Natural killer cell (primary cell): ENCODE measurements around the gene DEPP1. TPM values are rescaled to one million over a fixed set of nuclear protein-coding genes. Genes with fewer than 3 reads are reported as not detected.

Experiments used
- ATAC-seq, 3 donors: fragments of 150-1000 bp in 2 of 3; fragments of 200-7000 bp in 1 of 3; cut with Tn5 transposase; 1 replicate in 1 of 3; 2 replicates in 2 of 3; pipeline ENCODE4 v1.10.0; 2021; ENCODE audit warnings: mild to moderate bottlenecking in 2 of 3, moderate library complexity in 2 of 3
- DNase-seq, 2 donors: peaks; one replicate each; pipeline versions ENCODE4 v3.0.0 to v3.0.0-alpha.2; 2013 to 2021; ENCODE audit warnings: mixed read lengths in 1 of 2
- H3K27ac ChIP-seq: one replicate; pipeline ENCODE4 v1.5.1; 2013; ENCODE audit warnings: mild to moderate bottlenecking, low read length
- H3K27me3 ChIP-seq: one replicate; pipeline ENCODE4 v1.6.1; 2013; ENCODE audit warnings: low read length; ENCODE audit not compliant: control insufficient read depth, insufficient read depth
- H3K36me3 ChIP-seq: one replicate; pipeline ENCODE4 v1.6.1; 2013; ENCODE audit warnings: low read length; ENCODE audit not compliant: control insufficient read depth, insufficient read depth
- H3K4me1 ChIP-seq: one replicate; pipeline ENCODE4 v1.6.1; 2013; ENCODE audit warnings: low read length; ENCODE audit not compliant: control insufficient read depth, insufficient read depth
- H3K4me3 ChIP-seq: one replicate; pipeline ENCODE4 v1.5.1; 2013; ENCODE audit warnings: low read length
- H3K9me3 ChIP-seq: one replicate; pipeline ENCODE4 v1.6.1; 2013; ENCODE audit warnings: low read length; ENCODE audit not compliant: control insufficient read depth, insufficient read depth
- H3K27ac Mint-ChIP-seq, 2 donors: one replicate each; pipeline ENCODE4 v1.8.0; 2022; ENCODE audit warnings: mild to moderate bottlenecking in 2 of 2, mixed read lengths in 2 of 2, moderate library complexity in 1 of 2
- H3K27me3 Mint-ChIP-seq, 2 donors: one replicate each; pipeline ENCODE4 v1.8.0; 2022; ENCODE audit warnings: low read depth in 2 of 2, mixed read lengths in 2 of 2
- H3K36me3 Mint-ChIP-seq: one replicate; pipeline ENCODE4 v1.8.0; 2022; ENCODE audit warnings: mixed read lengths
- H3K4me1 Mint-ChIP-seq, 2 donors: one replicate each; pipeline ENCODE4 v1.8.0; 2022; ENCODE audit warnings: mixed read lengths in 2 of 2
- H3K4me3 Mint-ChIP-seq: one replicate; pipeline ENCODE4 v1.8.0; 2022; ENCODE audit warnings: mild to moderate bottlenecking, moderate library complexity, mixed read lengths
- H3K9me3 Mint-ChIP-seq, 2 donors: one replicate each; pipeline ENCODE4 v1.8.0; 2022; ENCODE audit warnings: mixed read lengths in 2 of 2
- CTCF ChIP-seq: fragments of 200-600 bp; IDR thresholded peaks from one replicate; pipeline ENCODE4 v1.8.0; 2022; ENCODE audit warnings: antibody characterized with exemption
- WGBS: methylation state at CpG from one replicate; pipeline ENCODE4 v1.1.7; 2013; ENCODE audit warnings: missing lambda C conversion rate; ENCODE audit not compliant: insufficient coverage; 5-methylcytosine and 5-hydroxymethylcytosine counted together
- intact Hi-C: fragments of 100-400 bp; cut with micrococcal nuclease; formaldehyde crosslinking; loops from one replicate; pipeline ENCODE4 v1.14.2; 2022
- total RNA-seq, 4 donors: library from RNA; stranded (reverse); fragments of 120-200 nt in 1 of 4; gene quantifications; one replicate each; pipeline versions ENCODE4 v1.2.3 to v1.2.4, GENCODE V29; 2013 to 2022

Gene DEPP1
- total RNA-seq, 3 donors from 2014 or later (not counting 1 experiment from before 2014, with no cell fraction given): not detected

- Mint-ChIP-seq H3K27me3 (no peaks in the 10 kb centered on the region), H3K9me3 (no peaks in the 10 kb centered on the region), H3K36me3 (no peaks in the 10 kb centered on the region), H3K27ac (peak overlapping the region; percentile 75 to 92), H3K4me1 (peaks cover 74 to 94% of the 10 kb centered on the region in 2 donors), H3K4me3 (no peak overlapping the region)
- Histone ChIP-seq H3K27me3 (no peaks in the 10 kb centered on the region), H3K4me3 (no peak overlapping the region), H3K4me1 (peaks cover 88% of the 10 kb centered on the region), H3K9me3 (no peaks in the 10 kb centered on the region), H3K27ac (peak overlapping the region; percentile 44), H3K36me3 (no peaks in the 10 kb centered on the region)
- ATAC-seq: no peak
- 68% methylated on average over 8 of the region's 8 CpGs for WGBS
- no peak for TF ChIP-seq CTCF
- intact Hi-C loops: no loop called here
- no peak for DNase-seq
Observed at GRCh38 chr10:44966816-44967509, 11.6 kb downstream of the DEPP1 start.

GRCh38 chr10:44966129-44966815 lies 12.3 kb downstream of the DEPP1 start:
- Mint-ChIP-seq H3K27ac (peak overlapping the region; percentile 75 to 92), H3K27me3 (no peaks in the 10 kb centered on the region), H3K4me1 (peaks cover 81 to 97% of the 10 kb centered on the region in 2 donors), H3K4me3 (peak overlapping the region; percentile 71), H3K36me3 (no peaks in the 10 kb centered on the region), H3K9me3 (no peaks in the 10 kb centered on the region)
- H3K4me1 ChIP-seq: peaks cover 88% of the 10 kb centered on the region
- no peak overlapping the region for H3K4me3 ChIP-seq
- 63% methylated on average over 8 of the region's 8 CpGs for WGBS
- H3K36me3 ChIP-seq: no peaks in the 10 kb centered on the region
- ATAC-seq (no peak), DNase-seq (no peak)
- H3K27ac ChIP-seq: peak overlapping the region; percentile 22
- no peaks in the 10 kb centered on the region for H3K9me3 ChIP-seq
- H3K27me3 ChIP-seq: no peaks in the 10 kb centered on the region
- intact Hi-C loops: no loop called here
- no peak for TF ChIP-seq CTCF

GRCh38 chr10:44965651-44966097 lies 12.9 kb downstream of the DEPP1 start:
- Mint-ChIP-seq H3K27ac (peak overlapping the region; percentile 75 to 92), H3K9me3 (no peaks in the 10 kb centered on the region), H3K4me1 (peaks cover 81 to 98% of the 10 kb centered on the region in 2 donors), H3K36me3 (no peaks in the 10 kb centered on the region), H3K27me3 (no peaks in the 10 kb centered on the region), H3K4me3 (peak overlapping the region; percentile 71)
- DNase-seq: no peak
- no peak for ATAC-seq
- no peak overlapping the region for H3K4me3 ChIP-seq
- WGBS: 73% methylated on average over 6 of the region's 6 CpGs
- no peak overlapping the region for H3K27ac ChIP-seq
- H3K36me3 ChIP-seq: no peaks in the 10 kb centered on the region
- intact Hi-C loops: no loop called here
- H3K27me3 ChIP-seq: no peaks in the 10 kb centered on the region
- H3K9me3 ChIP-seq: no peaks in the 10 kb centered on the region
- H3K4me1 ChIP-seq: peaks cover 87% of the 10 kb centered on the region
- no peak for TF ChIP-seq CTCF
